HepG2 (cell line): Measurements from ENCODE around the gene FCHO2. TPM values are rescaled to one million over a fixed set of nuclear protein-coding genes. Genes with fewer than 3 reads are reported as not detected.

ENCODE experiments used
- ATAC-seq: fragments of 200-7000 bp; cut with Tn5 transposase; 3 replicates; pipeline ENCODE4 v1.9.1; 2020; ENCODE audit warnings: mild to moderate bottlenecking, moderate library complexity
- BruUV-seq: library from RNA; stranded (reverse); fragments of 400-500 nt; replicated peaks from 2 replicates; lab custom pipeline; 2021; lab: Mats Ljungman, UMichigan
- CTCF ChIA-PET: fragments of 300-600 bp; formaldehyde crosslinking; extraction: SDS; loops from one replicate; lab custom pipeline; 2021; ENCODE audit warnings: low total read pairs, inconsistent platforms, low intra/inter-chr PET ratio; lab: Yijun Ruan, JAX
- POLR2A ChIA-PET: fragments of 350-600 bp; sonication (Branson Sonifier 250); formaldehyde crosslinking; loops from one replicate; lab custom pipeline; 2020; ENCODE audit warnings: antibody characterized with exemption, inconsistent platforms; lab: Yijun Ruan, JAX
- DNase-seq: peaks from one replicate; pipeline ENCODE4 v3.0.0-alpha.2; 2015; ENCODE audit warnings: low spot score
- FAIRE-seq: peaks from 3 replicates; lab custom pipeline; 2011; peaks lifted over from hg19 to GRCh38; lab: Jason Lieb, UNC
- H2AFZ ChIP-seq: one replicate; pipeline ENCODE4 v1.6.1; 2011; ENCODE audit warnings: low read length, inconsistent platforms
- H3K27ac ChIP-seq: fragments of 300-600 bp; 3 replicates; pipeline ENCODE4 v1.8.0; 2011; ENCODE audit warnings: mixed run types, mild to moderate bottlenecking, mixed read lengths, low read length, inconsistent platforms; ENCODE audit not compliant: insufficient read depth; ENCODE audit errors: extremely low read length
- H3K27me3 ChIP-seq, 2 experiments: fragments of 200-600 bp in 1 of 2; 2 replicates in 1 of 2; 3 replicates in 1 of 2; pipeline versions ENCODE4 v1.6.0 to v1.8.0; 2011; ENCODE audit warnings: low read length in 2 of 2, mild to moderate bottlenecking in 2 of 2, moderate library complexity in 2 of 2, inconsistent platforms in 1 of 2; ENCODE audit not compliant: insufficient read depth in 2 of 2, control insufficient read depth in 1 of 2
- H3K36me3 ChIP-seq, 2 experiments: fragments of 200-600 bp in 1 of 2; replicated peaks in 1 of 2; 2 replicates in 1 of 2; 3 replicates in 1 of 2; pipeline versions ENCODE4 v1.5.1 to v1.8.0; 2011; ENCODE audit warnings: low read length in 2 of 2, inconsistent platforms in 1 of 2; ENCODE audit not compliant: insufficient read depth in 2 of 2, control insufficient read depth in 1 of 2
- H3K4me1 ChIP-seq: 2 replicates; pipeline ENCODE4 v1.5.1; 2012; ENCODE audit warnings: low read length, inconsistent platforms; ENCODE audit not compliant: insufficient read depth
- H3K4me2 ChIP-seq: 2 replicates; pipeline ENCODE4 v1.6.0; 2011; ENCODE audit warnings: low read depth, low read length, inconsistent platforms
- H3K4me3 ChIP-seq, 3 experiments: fragments of 200-600 bp in 1 of 3; sonication (generic), shearing (Covaris generic) in 1 of 3; replicated peaks in 1 of 3; 2 replicates each; pipeline ENCODE4 v1.5.1; 2011 to 2016; ENCODE audit warnings: low read length in 3 of 3, inconsistent platforms in 2 of 3, low read depth in 2 of 3, mild to moderate bottlenecking in 2 of 3, control low read depth in 1 of 3, mixed read lengths in 1 of 3; ENCODE audit not compliant: insufficient read depth in 1 of 3
- H3K79me2 ChIP-seq: one replicate; pipeline ENCODE4 v1.6.1; 2011; ENCODE audit warnings: low read length, inconsistent platforms; ENCODE audit not compliant: insufficient read depth
- H3K9ac ChIP-seq: 2 replicates; pipeline ENCODE4 v1.6.0; 2011; ENCODE audit warnings: mild to moderate bottlenecking, low read depth, low read length, inconsistent platforms; ENCODE audit not compliant: insufficient read depth
- H3K9me3 ChIP-seq: 2 replicates; pipeline ENCODE4 v1.5.1; 2012; ENCODE audit warnings: mild to moderate bottlenecking, low read length
- H4K20me1 ChIP-seq: 2 replicates; pipeline ENCODE4 v1.6.0; 2011; ENCODE audit warnings: inconsistent platforms, mild to moderate bottlenecking, low read length, moderate library complexity; ENCODE audit not compliant: insufficient read depth
- BCL6 ChIP-seq: IDR thresholded peaks from 2 replicates; pipeline ENCODE4 v1.6.1; 2016; ENCODE audit warnings: missing genetic modification reagents, missing compliant biosample characterization
- BCLAF1 ChIP-seq: fragments of 450-650 bp; IDR thresholded peaks from 2 replicates; pipeline ENCODE4 v1.6.1; 2017; ENCODE audit warnings: mild to moderate bottlenecking
- MTF2 ChIP-seq: sonication (generic); formaldehyde crosslinking; IDR thresholded peaks from 2 replicates; pipeline ENCODE4 v1.5.0; 2020; ENCODE audit warnings: missing genetic modification reagents, borderline replicate concordance
- POLR2A ChIP-seq, 2 experiments: IDR thresholded peaks; 2 replicates each; pipeline ENCODE4 v1.6.1; 2011; ENCODE audit warnings: low read depth in 2 of 2, low read length in 2 of 2, mild to moderate bottlenecking in 1 of 2, moderate library complexity in 1 of 2; ENCODE audit not compliant: insufficient read depth in 1 of 2
- SNAI1 ChIP-seq: sonication (generic); formaldehyde crosslinking; IDR thresholded peaks from 2 replicates; pipeline ENCODE4 v1.5.0; 2020; ENCODE audit warnings: mild to moderate bottlenecking, missing genetic modification reagents, borderline replicate concordance
- SP5 ChIP-seq: IDR thresholded peaks from 2 replicates; pipeline ENCODE4 v1.6.1; 2016; ENCODE audit warnings: low read depth, borderline replicate concordance
- THRA ChIP-seq: sonication (generic); formaldehyde crosslinking; IDR thresholded peaks from 2 replicates; pipeline ENCODE4 v1.4.0; 2020; ENCODE audit warnings: missing genetic modification reagents, borderline replicate concordance
- ZNF136 ChIP-seq: sonication (generic); formaldehyde crosslinking; IDR thresholded peaks from 2 replicates; pipeline ENCODE4 v1.8.1; 2022; ENCODE audit warnings: low read depth, mild to moderate bottlenecking, moderate library complexity, missing genetic modification reagents
- ZNF354B ChIP-seq: sonication (generic); formaldehyde crosslinking; IDR thresholded peaks from 2 replicates; pipeline ENCODE4 v1.8.0; 2022; ENCODE audit warnings: mild to moderate bottlenecking, missing genetic modification reagents
- ZNF598 ChIP-seq: sonication (generic); formaldehyde crosslinking; IDR thresholded peaks from 2 replicates; pipeline ENCODE4 v1.5.1; 2020; ENCODE audit warnings: mild to moderate bottlenecking, missing genetic modification reagents, borderline replicate concordance
- ZNF605 ChIP-seq: sonication (generic); formaldehyde crosslinking; IDR thresholded peaks from 2 replicates; pipeline ENCODE4 v1.8.0; 2022; ENCODE audit warnings: mild to moderate bottlenecking, missing genetic modification reagents
- ZNF724P ChIP-seq: sonication (generic); formaldehyde crosslinking; IDR thresholded peaks from 2 replicates; pipeline ENCODE4 v1.8.0; 2022; ENCODE audit warnings: missing genetic modification reagents, borderline replicate concordance
- WGBS: methylation state at CpG from one replicate; pipeline ENCODE4 v1.1.6; 2017; ENCODE audit warnings: low lambda C conversion rate; 5-methylcytosine and 5-hydroxymethylcytosine counted together
- in situ Hi-C: cut with HindIII; loops from 2 replicates; pipeline ENCODE4 v1.10.0; 2017; ENCODE audit warnings: low pct_unique_long_range_greater_than_20kb; ENCODE audit not compliant: extremely low pct_ligation_motif_present
- intact Hi-C: fragments of 100-400 bp; cut with micrococcal nuclease; formaldehyde crosslinking; loops from one replicate; pipeline ENCODE4 v1.10.0; 2022; ENCODE audit not compliant: unreplicated experiment
- polyA plus RNA-seq, 8 experiments: library from polyadenylated mRNA; depleted of rRNA in 3 of 8; stranded (reverse) in 7 of 8; unstranded in 1 of 8; fragments of >200 nt; fragmentation: Illumina TruSeq in 4 of 8; extraction: Trizol in 4 of 8; gene quantifications; 2 replicates each; pipeline versions ENCODE4 v1.2.1 to v1.2.3, GENCODE V29; 2011 to 2016; ENCODE audit warnings: low read depth in 4 of 8, missing spikeins in 1 of 8, mixed read lengths in 1 of 8; ENCODE audit not compliant: insufficient read depth in 1 of 8
- total RNA-seq, 5 experiments: library from RNA; depleted of rRNA; stranded (reverse); fragments of >200 nt; fragmentation: Illumina TruSeq; extraction: Trizol; gene quantifications; 2 replicates each; pipeline ENCODE4 v1.2.3, GENCODE V29; 2016; ENCODE audit warnings: low read depth in 1 of 5
- TF ChIP-seq, protein P1 (sequence below): sonication (generic); formaldehyde crosslinking; IDR thresholded peaks from 2 replicates; pipeline ENCODE4 v1.4.0; 2020; ENCODE audit warnings: mild to moderate bottlenecking, missing genetic modification reagents
- TF ChIP-seq, protein P2 (sequence below): sonication (generic); formaldehyde crosslinking; IDR thresholded peaks from 2 replicates; pipeline ENCODE4 v1.8.1; 2023; ENCODE audit warnings: missing genetic modification reagents, mild to moderate bottlenecking, borderline replicate concordance
- TF ChIP-seq, protein P3 (sequence below): sonication (generic); formaldehyde crosslinking; conservative IDR thresholded peaks from 2 replicates; pipeline ENCODE4 v1.8.0; 2022; ENCODE audit warnings: low read depth, missing genetic modification reagents
- TF ChIP-seq, protein P4 (sequence below): IDR thresholded peaks from 2 replicates; pipeline ENCODE4 v1.6.1; 2018; ENCODE audit warnings: missing genetic modification reagents

FCHO2 gene
- total and polyA plus RNA-seq, 2 of the 13 experiments (the other 11 are each of a cell fraction or from before 2014, with no cell fraction given): 11.6 to 17.3 TPM

DNA sequence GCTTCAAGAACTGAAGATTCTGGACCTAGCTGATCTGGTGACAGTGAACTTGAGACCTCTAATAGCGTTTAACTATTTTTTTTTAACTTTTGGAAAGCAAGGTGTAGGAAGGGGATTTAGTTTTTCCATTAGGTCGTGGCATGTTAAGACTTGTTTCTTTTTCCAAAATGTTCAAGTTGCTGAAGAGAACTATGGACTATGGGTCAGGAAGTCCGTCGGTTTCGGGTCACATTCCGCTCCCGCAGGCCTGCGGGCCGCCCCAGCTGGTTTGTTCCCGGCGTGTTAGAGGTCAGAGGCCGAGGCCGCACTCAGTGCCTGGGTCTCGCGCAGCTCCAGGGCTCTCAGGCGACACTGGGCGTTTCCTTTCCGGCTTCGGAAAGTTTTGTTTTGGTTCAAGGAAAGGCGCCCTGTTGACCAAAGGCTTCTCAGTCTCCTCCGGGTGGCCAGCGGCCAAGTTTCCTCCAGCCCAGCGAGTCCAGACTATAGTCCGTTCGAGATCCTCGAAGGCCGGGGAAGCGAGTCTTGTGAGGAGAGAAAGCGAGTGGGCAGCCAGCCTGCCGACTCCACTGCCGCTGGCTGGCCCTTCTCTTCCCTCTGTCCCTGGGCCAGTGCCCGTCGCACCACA, 586 bp upstream of the FCHO2 start:
- H4K20me1 ChIP-seq: no peaks in the 10 kb centered on the region; the same call in 1 of the 2 replicates
- H3K27ac ChIP-seq: peak overlapping the region; percentile 89
- 2% methylated on average over 14 of the region's 33 CpGs for WGBS
- peaks cover 58% of the 10 kb centered on the region for H3K4me1 ChIP-seq
- H3K27me3 ChIP-seq: no peaks in the 10 kb centered on the region; a peak in 1 of 5 replicates
- peak overlapping the region; percentile 90 for H3K4me2 ChIP-seq
- no peaks in the 10 kb centered on the region for H3K9me3 ChIP-seq
- DNase-seq (peak; percentile 64), FAIRE-seq (peak; percentile 43), ATAC-seq (peak; percentile 84)
- CTCF ChIA-PET: no interaction called here
- no peak overlapping the region for H2AFZ ChIP-seq
- H3K79me2 ChIP-seq: peaks cover 40% of the 10 kb centered on the region
- BruUV-seq: TSS peak; percentile 94
- in situ Hi-C loops (no loop called here), intact Hi-C loops (loop anchor here (5.0 kb wide), 1 partner anchor 67 kb away; no protein-coding TSS in a partner anchor)
- peak overlapping the region; percentile 65 to 93 (median 86) for H3K4me3 ChIP-seq
- H3K9ac ChIP-seq: peak overlapping the region; percentile 79
- H3K36me3 ChIP-seq: 0 out of 5 replicates have a peak, but pooled peaks cover 0 to 5% of the 10 kb centered on the region in 2 experiments
- POLR2A ChIA-PET: interaction anchor here (0.9 to 1.4 kb wide), 4 partner anchors 10 to 107 kb away, joined by 3 to 4 read pairs (median 3); no protein-coding TSS in a partner anchor
- TF ChIP-seq ZNF724P (CRISPR knock-in tag) (no peak), ZNF354B (CRISPR knock-in tag) (no peak), ZNF598 (CRISPR knock-in tag) (peak; percentile 78; the same call in 1 of the 2 replicates), POLR2A (IDR thresholded peaks at IDR 0.05; ENCODE audit: insufficient read depth in 1 of 2, low read depth in 2 of 2, low read length in 2 of 2) (no peak), ZNF136 (CRISPR knock-in tag) (no peak), ZNF605 (no peak; the same call in 1 of the 2 replicates), BCLAF1 (no peak), SP5 (CRISPR knock-in tag) (no peak), SNAI1 (no peak; the same call in 1 of the 2 replicates), BCL6 (no peak), MTF2 (CRISPR knock-in tag) (no peak), THRA (CRISPR knock-in tag) (no peak)
- TF ChIP-seq, protein P1, sequence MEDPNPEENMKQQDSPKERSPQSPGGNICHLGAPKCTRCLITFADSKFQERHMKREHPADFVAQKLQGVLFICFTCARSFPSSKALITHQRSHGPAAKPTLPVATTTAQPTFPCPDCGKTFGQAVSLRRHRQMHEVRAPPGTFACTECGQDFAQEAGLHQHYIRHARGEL: peak; percentile 63; the same call in 1 of the 2 replicates
- TF ChIP-seq, protein P2, sequence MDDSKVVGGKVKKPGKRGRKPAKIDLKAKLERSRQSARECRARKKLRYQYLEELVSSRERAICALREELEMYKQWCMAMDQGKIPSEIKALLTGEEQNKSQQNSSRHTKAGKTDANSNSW (CRISPR knock-in tag): no peak
- TF ChIP-seq, protein P3, sequence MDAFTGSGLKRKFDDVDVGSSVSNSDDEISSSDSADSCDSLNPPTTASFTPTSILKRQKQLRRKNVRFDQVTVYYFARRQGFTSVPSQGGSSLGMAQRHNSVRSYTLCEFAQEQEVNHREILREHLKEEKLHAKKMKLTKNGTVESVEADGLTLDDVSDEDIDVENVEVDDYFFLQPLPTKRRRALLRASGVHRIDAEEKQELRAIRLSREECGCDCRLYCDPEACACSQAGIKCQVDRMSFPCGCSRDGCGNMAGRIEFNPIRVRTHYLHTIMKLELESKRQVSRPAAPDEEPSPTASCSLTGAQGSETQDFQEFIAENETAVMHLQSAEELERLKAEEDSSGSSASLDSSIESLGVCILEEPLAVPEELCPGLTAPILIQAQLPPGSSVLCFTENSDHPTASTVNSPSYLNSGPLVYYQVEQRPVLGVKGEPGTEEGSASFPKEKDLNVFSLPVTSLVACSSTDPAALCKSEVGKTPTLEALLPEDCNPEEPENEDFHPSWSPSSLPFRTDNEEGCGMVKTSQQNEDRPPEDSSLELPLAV (CRISPR knock-in tag): no peak
- TF ChIP-seq, protein P4, sequence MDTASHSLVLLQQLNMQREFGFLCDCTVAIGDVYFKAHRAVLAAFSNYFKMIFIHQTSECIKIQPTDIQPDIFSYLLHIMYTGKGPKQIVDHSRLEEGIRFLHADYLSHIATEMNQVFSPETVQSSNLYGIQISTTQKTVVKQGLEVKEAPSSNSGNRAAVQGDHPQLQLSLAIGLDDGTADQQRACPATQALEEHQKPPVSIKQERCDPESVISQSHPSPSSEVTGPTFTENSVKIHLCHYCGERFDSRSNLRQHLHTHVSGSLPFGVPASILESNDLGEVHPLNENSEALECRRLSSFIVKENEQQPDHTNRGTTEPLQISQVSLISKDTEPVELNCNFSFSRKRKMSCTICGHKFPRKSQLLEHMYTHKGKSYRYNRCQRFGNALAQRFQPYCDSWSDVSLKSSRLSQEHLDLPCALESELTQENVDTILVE (CRISPR knock-in tag): no peak
